Measurements from ENCODE around the gene RASGRF1.

- TF ChIP-seq ZBTB26 (tag by site-specific recombination; optimal IDR thresholded peaks at IDR 0.05) (no peak), ZNF23 (tag by site-specific recombination; IDR thresholded peaks at IDR 0.05; ENCODE audit: borderline replicate concordance) (no peak), KLF9 (tag by site-specific recombination; IDR thresholded peaks at IDR 0.05; ENCODE audit: low read depth) (no peak), ZNF324 (tag by site-specific recombination; IDR thresholded peaks at IDR 0.05) (no peak)
These were observed 93.7 kb downstream of the RASGRF1 start for GRCh38 chr15:78996894-78997275.

All from HEK293 (cell line).